Adrenal gland (tissue), 5 donors: ENCODE results near the gene IMMP2L.

ENCODE experiments used
- CTCF ChIP-seq, 6 experiments: fragments of 450-650 bp in 4 of 6; fragments of 200-600 bp in 2 of 6; sonication (generic) in 1 of 6; IDR thresholded peaks; 1 replicate in 5 of 6; 2 replicates in 1 of 6; pipeline versions ENCODE4 v1.5.1 to v1.8.0; 2016 to 2021; ENCODE audit warnings: antibody characterized with exemption in 6 of 6, mild to moderate bottlenecking in 2 of 6, moderate library complexity in 1 of 6
- POLR2A ChIP-seq, 2 donors: fragments of 450-650 bp; IDR thresholded peaks; one replicate each; pipeline ENCODE4 v1.6.1; 2017; ENCODE audit warnings: antibody characterized with exemption in 2 of 2, mild to moderate bottlenecking in 2 of 2, moderate library complexity in 1 of 2
- donor health status: DM: no; HTN: no; CAD: no.

- TF ChIP-seq CTCF (IDR thresholded peaks at IDR 0.05), result no peak
- TF ChIP-seq POLR2A (IDR thresholded peaks at IDR 0.05), result no peak
Observed at GRCh38 chr7:110861163-110861562, 701.1 kb downstream of the IMMP2L start.
